ENCODE data around the gene XPNPEP3.

Gene XPNPEP3

DNA sequence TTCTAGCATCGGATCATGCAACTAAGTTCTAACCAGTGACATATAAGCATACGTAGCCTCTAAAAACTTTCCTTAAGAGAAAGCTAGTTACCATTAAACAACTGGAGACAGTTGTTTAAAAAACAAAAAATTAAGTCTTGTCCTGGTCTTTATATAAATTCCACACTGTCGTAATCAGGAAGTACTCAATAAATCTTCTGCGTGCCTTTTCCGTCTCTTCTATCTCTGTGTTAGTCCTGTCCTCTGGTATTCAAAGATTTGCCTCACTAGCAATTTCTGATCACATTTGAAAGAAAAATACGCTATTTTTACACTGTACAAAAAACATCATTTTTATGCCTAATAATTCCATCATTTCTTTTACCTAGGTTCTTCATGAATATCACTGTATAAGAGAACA, 27.8 kb upstream of the XPNPEP3 start:
- H3K4me3 ChIP-seq (ENCODE audit: low read length): no peak overlapping the region

GRCh38 chr22:40834619-40835018, 22.3 kb upstream of the XPNPEP3 start:
- H3K36me3 ChIP-seq (replicated peaks; ENCODE audit: insufficient read depth, low read length): peaks cover 22% of the 10 kb centered on the region

More for the DNA sequence above, 27.8 kb upstream of the XPNPEP3 start:
- no peak for DNase-seq
- Histone ChIP-seq H3K9ac (ENCODE audit: low read length) (no peak overlapping the region), H3K9me3 (replicated peaks; ENCODE audit: insufficient read depth, low read length) (no peaks in the 10 kb centered on the region), H3F3A (ENCODE audit: insufficient read depth, low read length) (no peaks in the 10 kb centered on the region), H3K4me2 (ENCODE audit: low read depth, low read length) (no peak overlapping the region), H3K4me1 (ENCODE audit: low read length) (no peaks in the 10 kb centered on the region), H4K20me1 (ENCODE audit: insufficient read depth, low read length) (no peaks in the 10 kb centered on the region), H3K27me3 (replicated peaks; ENCODE audit: insufficient read depth, low read length) (no peaks in the 10 kb centered on the region), H3K79me2 (ENCODE audit: low read length) (no peaks in the 10 kb centered on the region), H3K36me3 (replicated peaks; ENCODE audit: insufficient read depth, low read length) (peaks cover 24% of the 10 kb centered on the region), H3K27ac (ENCODE audit: low read length) (no peak overlapping the region), H2AFZ (ENCODE audit: low read length) (no peak overlapping the region), H3K9me2 (replicated peaks; ENCODE audit: insufficient read depth, low read length) (no peaks in the 10 kb centered on the region)
- no peak for TF ChIP-seq CTCF (IDR thresholded peaks at IDR 0.05; ENCODE audit: low read length)
- no peak for TF ChIP-seq EZH2 (optimal IDR thresholded peaks at IDR 0.05; ENCODE audit: low read depth, low read length)
- TF ChIP-seq EZH2phosphoT487 (IDR thresholded peaks at IDR 0.05; ENCODE audit: low read length): no peak

DNA sequence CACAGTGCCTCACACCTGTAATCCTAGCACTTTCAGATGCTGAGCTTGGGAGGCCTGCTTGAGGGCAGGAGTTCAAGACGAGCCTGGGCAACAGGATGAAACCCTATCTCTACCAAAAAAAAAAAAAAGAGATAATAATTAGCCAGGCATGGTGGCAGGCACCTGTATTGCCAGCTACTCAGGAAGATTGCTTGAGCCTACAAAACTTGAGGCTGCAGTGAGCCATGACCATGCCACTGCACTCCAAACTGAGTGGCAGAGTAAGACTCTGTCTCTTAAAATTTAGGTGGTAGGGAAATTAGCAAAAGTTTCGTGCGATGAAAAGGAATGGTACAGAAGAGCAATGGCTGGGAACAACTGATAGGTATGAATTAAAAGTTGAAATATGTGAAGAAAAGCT, 18.5 kb upstream of the XPNPEP3 start:
- peaks cover 9% of the 10 kb centered on the region; the same call in 1 of the 2 replicates for H3K36me3 ChIP-seq (replicated peaks; ENCODE audit: insufficient read depth, low read length)
- H4K20me1 ChIP-seq (ENCODE audit: insufficient read depth, low read length): no peaks in the 10 kb centered on the region; the same call in 1 of the 2 replicates
- no peak overlapping the region for H3K4me3 ChIP-seq (ENCODE audit: low read length)

More at GRCh38 chr22:40834619-40835018, 22.3 kb upstream of the XPNPEP3 start:
- no peaks in the 10 kb centered on the region for H3K9me2 ChIP-seq (replicated peaks; ENCODE audit: insufficient read depth, low read length)
- H3K27me3 ChIP-seq (replicated peaks; ENCODE audit: insufficient read depth, low read length): no peaks in the 10 kb centered on the region
- no peak overlapping the region for H3K4me2 ChIP-seq (ENCODE audit: low read depth, low read length)
- H3K79me2 ChIP-seq (ENCODE audit: low read length): peaks cover 32% of the 10 kb centered on the region
- no peak for DNase-seq
- no peaks in the 10 kb centered on the region for H3K4me1 ChIP-seq (ENCODE audit: low read length)
- no peak overlapping the region for H3K9ac ChIP-seq (ENCODE audit: low read length)
- 0 out of 2 replicates have a peak, but pooled peaks cover 3% of the 10 kb centered on the region for H3F3A ChIP-seq (ENCODE audit: insufficient read depth, low read length)
- H3K27ac ChIP-seq (ENCODE audit: low read length): no peak overlapping the region
- TF ChIP-seq EZH2 (optimal IDR thresholded peaks at IDR 0.05; ENCODE audit: low read depth, low read length) (no peak), EZH2phosphoT487 (IDR thresholded peaks at IDR 0.05; ENCODE audit: low read length) (no peak), CTCF (IDR thresholded peaks at IDR 0.05; ENCODE audit: low read length) (no peak)
- H2AFZ ChIP-seq (ENCODE audit: low read length): no peak overlapping the region
- no peaks in the 10 kb centered on the region for H3K9me3 ChIP-seq (replicated peaks; ENCODE audit: insufficient read depth, low read length)
- H4K20me1 ChIP-seq (ENCODE audit: insufficient read depth, low read length): no peaks in the 10 kb centered on the region
- H3K4me3 ChIP-seq (ENCODE audit: low read length): no peak overlapping the region

More for the DNA sequence above, 18.5 kb upstream of the XPNPEP3 start:
- TF ChIP-seq CTCF (IDR thresholded peaks at IDR 0.05; ENCODE audit: low read length) (no peak), EZH2 (optimal IDR thresholded peaks at IDR 0.05; ENCODE audit: low read depth, low read length) (no peak), EZH2phosphoT487 (IDR thresholded peaks at IDR 0.05; ENCODE audit: low read length) (no peak)
- no peaks in the 10 kb centered on the region for H3K9me3 ChIP-seq (replicated peaks; ENCODE audit: insufficient read depth, low read length)
- no peak overlapping the region for H2AFZ ChIP-seq (ENCODE audit: low read length)
- peaks cover 56% of the 10 kb centered on the region for H3K79me2 ChIP-seq (ENCODE audit: low read length)
- no peaks in the 10 kb centered on the region for H3K27me3 ChIP-seq (replicated peaks; ENCODE audit: insufficient read depth, low read length)
- no peak overlapping the region for H3K9ac ChIP-seq (ENCODE audit: low read length)
- H3K27ac ChIP-seq (ENCODE audit: low read length): no peak overlapping the region
- no peak overlapping the region for H3K4me2 ChIP-seq (ENCODE audit: low read depth, low read length)
- H3K9me2 ChIP-seq (replicated peaks; ENCODE audit: insufficient read depth, low read length): no peaks in the 10 kb centered on the region
- 0 out of 2 replicates have a peak, but pooled peaks cover 3% of the 10 kb centered on the region for H3F3A ChIP-seq (ENCODE audit: insufficient read depth, low read length)
- H3K4me1 ChIP-seq (ENCODE audit: low read length): no peaks in the 10 kb centered on the region
- no peak for DNase-seq

All from MM.1S (cell line).